Hepatocyte (in vitro differentiated cells): ENCODE data around the gene UCK2. TPM values are rescaled to one million over a fixed set of nuclear protein-coding genes. Genes with fewer than 3 reads are reported as not detected.

ENCODE experiments used
- DNase-seq: peaks from one replicate; pipeline ENCODE4 v3.0.0-alpha.2; 2016; ENCODE audit warnings: low spot score
- H2AFZ ChIP-seq: fragments of 200-600 bp; sonication (generic); 2 replicates; pipeline ENCODE4 v1.6.0; 2016; ENCODE audit warnings: antibody characterized with exemption, mild to moderate bottlenecking
- H3K27ac ChIP-seq: fragments of 200-600 bp; sonication (generic); 2 replicates; pipeline ENCODE4 v1.5.1; 2016; ENCODE audit warnings: mild to moderate bottlenecking
- H3K27me3 ChIP-seq: fragments of 200-600 bp; sonication (generic); 2 replicates; pipeline ENCODE4 v1.6.1; 2016
- H3K36me3 ChIP-seq: fragments of 200-600 bp; sonication (generic); replicated peaks from 2 replicates; pipeline ENCODE4 v1.5.1; 2016; ENCODE audit warnings: low read depth; ENCODE audit not compliant: insufficient read depth
- H3K4me1 ChIP-seq: fragments of 200-600 bp; sonication (generic); 2 replicates; pipeline ENCODE4 v1.5.1; 2016; ENCODE audit warnings: mild to moderate bottlenecking, moderate library complexity; ENCODE audit not compliant: insufficient read depth
- H3K4me2 ChIP-seq: fragments of 200-600 bp; sonication (generic); 2 replicates; pipeline ENCODE4 v1.6.0; 2016
- H3K4me3 ChIP-seq: fragments of 200-600 bp; sonication (generic); 2 replicates; pipeline ENCODE4 v1.5.1; 2016; ENCODE audit warnings: mild to moderate bottlenecking
- H3K79me2 ChIP-seq: fragments of 200-600 bp; sonication (generic); 2 replicates; pipeline ENCODE4 v1.6.0; 2017; ENCODE audit warnings: mild to moderate bottlenecking
- H3K9me2 ChIP-seq: fragments of 200-600 bp; sonication (generic); replicated peaks from 2 replicates; pipeline ENCODE4 v1.6.0; 2017; ENCODE audit warnings: mild to moderate bottlenecking; ENCODE audit not compliant: insufficient read depth
- H3K9me3 ChIP-seq: fragments of 200-600 bp; sonication (generic); 2 replicates; pipeline ENCODE4 v1.5.1; 2016; ENCODE audit warnings: low read depth, mild to moderate bottlenecking
- H4K20me1 ChIP-seq: fragments of 200-600 bp; sonication (generic); 2 replicates; pipeline ENCODE4 v1.6.0; 2016; ENCODE audit warnings: mild to moderate bottlenecking; ENCODE audit not compliant: insufficient read depth, poor library complexity, severe bottlenecking
- EZH2 ChIP-seq: fragments of 200-600 bp; sonication (generic); IDR thresholded peaks from 2 replicates; pipeline ENCODE4 v1.6.1; 2016; ENCODE audit warnings: antibody characterized with exemption, mild to moderate bottlenecking, borderline replicate concordance
- EZH2phosphoT487 ChIP-seq: fragments of 200-600 bp; sonication (generic); IDR thresholded peaks from one replicate; pipeline ENCODE4 v1.6.1; 2018; ENCODE audit warnings: antibody characterized with exemption, mild to moderate bottlenecking, low read depth, moderate library complexity; ENCODE audit not compliant: unreplicated experiment, severe bottlenecking
- WGBS: methylation state at CpG from one replicate; pipeline ENCODE4 v1.1.6; 2016; ENCODE audit warnings: low lambda C conversion rate; ENCODE audit errors: missing lambda C conversion rate; 5-methylcytosine and 5-hydroxymethylcytosine counted together
- polyA plus RNA-seq: library from polyadenylated mRNA; unstranded; fragments of >200 nt; fragmentation: Nextera tagmentation; extraction: Ambion mirVana; gene quantifications from 2 replicates; pipeline ENCODE4 v1.2.1, GENCODE V29; 2016
- total RNA-seq: library from RNA; depleted of rRNA; stranded (reverse); fragments of >200 nt; gene quantifications from 2 replicates; pipeline ENCODE4 v1.2.3, GENCODE V29; 2014
- TF ChIP-seq, protein P1 (sequence below): fragments of 200-600 bp; sonication (generic); IDR thresholded peaks from 2 replicates; pipeline ENCODE4 v1.5.1; 2016; ENCODE audit warnings: antibody characterized with exemption, mild to moderate bottlenecking; ENCODE audit not compliant: poor library complexity

Gene UCK2
- total and polyA plus RNA-seq, 2 experiments from 2014 or later: 20.9 to 22.2 TPM

DNA sequence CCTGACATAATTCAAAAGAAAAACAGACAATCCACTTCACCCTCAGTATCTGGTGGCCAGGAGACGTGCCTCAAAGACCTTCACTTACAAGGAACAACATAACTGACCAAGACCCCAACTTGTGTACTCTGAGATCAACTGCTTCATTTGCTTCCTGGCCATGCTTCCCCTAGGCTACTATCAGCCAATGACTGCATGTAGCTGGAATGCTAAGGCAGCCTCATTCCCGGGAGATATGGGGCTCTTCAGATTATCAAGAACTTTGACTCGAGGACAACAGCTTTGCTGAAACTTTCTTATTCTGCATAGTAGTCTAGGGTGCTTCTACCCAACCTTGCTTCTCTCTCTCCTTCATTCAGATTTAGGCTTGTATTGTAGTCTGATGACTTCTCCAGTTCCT lies 11.7 kb upstream of the UCK2 start:
- H3K27ac ChIP-seq: no peak overlapping the region
- no peaks in the 10 kb centered on the region for H3K36me3 ChIP-seq
- no peaks in the 10 kb centered on the region for H3K79me2 ChIP-seq
- TF ChIP-seq EZH2phosphoT487 (no peak), EZH2 (no peak)
- TF ChIP-seq, protein P1, sequence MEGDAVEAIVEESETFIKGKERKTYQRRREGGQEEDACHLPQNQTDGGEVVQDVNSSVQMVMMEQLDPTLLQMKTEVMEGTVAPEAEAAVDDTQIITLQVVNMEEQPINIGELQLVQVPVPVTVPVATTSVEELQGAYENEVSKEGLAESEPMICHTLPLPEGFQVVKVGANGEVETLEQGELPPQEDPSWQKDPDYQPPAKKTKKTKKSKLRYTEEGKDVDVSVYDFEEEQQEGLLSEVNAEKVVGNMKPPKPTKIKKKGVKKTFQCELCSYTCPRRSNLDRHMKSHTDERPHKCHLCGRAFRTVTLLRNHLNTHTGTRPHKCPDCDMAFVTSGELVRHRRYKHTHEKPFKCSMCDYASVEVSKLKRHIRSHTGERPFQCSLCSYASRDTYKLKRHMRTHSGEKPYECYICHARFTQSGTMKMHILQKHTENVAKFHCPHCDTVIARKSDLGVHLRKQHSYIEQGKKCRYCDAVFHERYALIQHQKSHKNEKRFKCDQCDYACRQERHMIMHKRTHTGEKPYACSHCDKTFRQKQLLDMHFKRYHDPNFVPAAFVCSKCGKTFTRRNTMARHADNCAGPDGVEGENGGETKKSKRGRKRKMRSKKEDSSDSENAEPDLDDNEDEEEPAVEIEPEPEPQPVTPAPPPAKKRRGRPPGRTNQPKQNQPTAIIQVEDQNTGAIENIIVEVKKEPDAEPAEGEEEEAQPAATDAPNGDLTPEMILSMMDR: no peak
- WGBS: 13% methylated on average over 3 of the region's 3 CpGs
- H3K9me2 ChIP-seq: no peaks in the 10 kb centered on the region
- H3K4me2 ChIP-seq: no peak overlapping the region
- H4K20me1 ChIP-seq: no peaks in the 10 kb centered on the region
- DNase-seq: peak; percentile 45
- H3K4me3 ChIP-seq: no peak overlapping the region
- no peak overlapping the region for H2AFZ ChIP-seq
- no peaks in the 10 kb centered on the region for H3K4me1 ChIP-seq
- no peaks in the 10 kb centered on the region for H3K27me3 ChIP-seq
- H3K9me3 ChIP-seq: no peaks in the 10 kb centered on the region

DNA sequence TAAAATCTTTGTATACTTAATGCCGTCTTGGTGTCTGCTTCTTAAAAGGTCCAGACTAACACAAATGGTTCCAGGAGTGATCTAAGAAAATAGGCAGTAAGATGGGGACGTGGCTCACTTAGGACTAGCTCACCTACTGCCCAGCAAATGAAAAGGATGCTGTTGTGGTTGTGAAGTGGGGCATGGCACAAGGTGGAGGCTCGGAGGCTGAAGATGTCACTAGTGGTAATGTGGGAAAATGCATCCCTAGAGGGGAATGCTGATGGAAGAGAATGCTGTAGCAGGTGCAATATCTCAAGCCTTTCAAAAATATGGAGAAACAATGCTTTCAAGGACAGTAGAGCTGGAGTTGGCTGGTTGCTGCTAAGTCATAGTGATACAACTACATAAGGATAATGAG lies 11.3 kb upstream of the UCK2 start:
- TF ChIP-seq EZH2 (no peak), EZH2phosphoT487 (no peak)
- TF ChIP-seq, protein P1: no peak
- H3K27ac ChIP-seq: no peak overlapping the region
- 63% methylated on average over 3 of the region's 3 CpGs for WGBS
- no peaks in the 10 kb centered on the region for H3K9me2 ChIP-seq
- DNase-seq: no peak
- H3K9me3 ChIP-seq: no peaks in the 10 kb centered on the region
- H3K27me3 ChIP-seq: no peaks in the 10 kb centered on the region
- H3K79me2 ChIP-seq: no peaks in the 10 kb centered on the region
- no peak overlapping the region for H2AFZ ChIP-seq
- H4K20me1 ChIP-seq: no peaks in the 10 kb centered on the region
- H3K4me1 ChIP-seq: no peaks in the 10 kb centered on the region
- no peaks in the 10 kb centered on the region for H3K36me3 ChIP-seq
- H3K4me3 ChIP-seq: no peak overlapping the region
- no peak overlapping the region for H3K4me2 ChIP-seq

DNA sequence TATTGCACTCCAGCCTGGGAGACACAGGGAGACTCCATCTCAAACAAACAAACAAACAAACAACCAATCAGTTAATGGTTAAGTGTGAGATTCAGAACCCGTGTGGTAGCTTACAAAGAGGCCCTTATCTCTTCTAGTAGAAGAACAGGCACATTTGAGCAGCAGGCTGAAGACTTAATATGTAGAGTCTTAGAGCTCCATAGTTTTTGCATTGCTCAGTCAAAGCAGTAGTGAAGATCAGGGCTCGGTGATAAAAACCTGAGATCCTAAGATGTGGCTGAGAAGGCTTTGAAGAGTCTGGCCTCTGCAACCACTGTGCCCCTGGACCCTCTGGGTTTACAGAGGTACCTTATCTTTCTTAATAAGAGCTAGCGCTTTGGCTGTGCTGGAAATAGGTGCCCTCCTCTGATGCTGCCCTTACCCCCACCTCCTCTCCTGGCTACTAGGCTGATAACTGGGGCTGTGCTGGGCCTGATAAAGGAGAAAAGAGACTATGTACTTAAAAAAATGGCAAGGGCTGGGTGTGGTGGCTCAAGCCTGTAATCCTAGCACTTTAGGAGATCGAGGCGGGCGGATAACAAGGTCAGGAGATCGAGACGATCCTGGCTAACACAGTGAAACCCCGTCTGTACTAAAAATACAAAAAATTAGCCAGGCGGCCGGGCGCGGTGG lies 10.5 kb upstream of the UCK2 start:
- WGBS: 62% methylated on average over 13 of the region's 13 CpGs
- H3K27me3 ChIP-seq: no peaks in the 10 kb centered on the region
- TF ChIP-seq, protein P1: no peak
- TF ChIP-seq EZH2: no peak
- no peak for TF ChIP-seq EZH2phosphoT487
- no peaks in the 10 kb centered on the region for H3K9me3 ChIP-seq
- no peak overlapping the region for H3K4me3 ChIP-seq
- no peaks in the 10 kb centered on the region for H4K20me1 ChIP-seq
- no peak overlapping the region for H3K4me2 ChIP-seq
- no peak overlapping the region for H2AFZ ChIP-seq
- H3K27ac ChIP-seq: no peak overlapping the region
- peak; percentile 13 for DNase-seq
- H3K4me1 ChIP-seq: no peaks in the 10 kb centered on the region
- H3K79me2 ChIP-seq: no peaks in the 10 kb centered on the region
- no peaks in the 10 kb centered on the region for H3K9me2 ChIP-seq
- no peaks in the 10 kb centered on the region for H3K36me3 ChIP-seq
